HL-60 (cell line): ENCODE results near the gene PLD2.

Source experiments
- CTCF ChIP-seq: IDR thresholded peaks from one replicate; pipeline ENCODE4 v1.5.1; 2011; ENCODE audit warnings: low read length, control low read depth, inconsistent platforms; ENCODE audit not compliant: insufficient read depth
- POLR2AphosphoS5 ChIP-seq: IDR thresholded peaks from 2 replicates; pipeline ENCODE4 v1.6.1; 2012; ENCODE audit warnings: low read depth

DNA sequence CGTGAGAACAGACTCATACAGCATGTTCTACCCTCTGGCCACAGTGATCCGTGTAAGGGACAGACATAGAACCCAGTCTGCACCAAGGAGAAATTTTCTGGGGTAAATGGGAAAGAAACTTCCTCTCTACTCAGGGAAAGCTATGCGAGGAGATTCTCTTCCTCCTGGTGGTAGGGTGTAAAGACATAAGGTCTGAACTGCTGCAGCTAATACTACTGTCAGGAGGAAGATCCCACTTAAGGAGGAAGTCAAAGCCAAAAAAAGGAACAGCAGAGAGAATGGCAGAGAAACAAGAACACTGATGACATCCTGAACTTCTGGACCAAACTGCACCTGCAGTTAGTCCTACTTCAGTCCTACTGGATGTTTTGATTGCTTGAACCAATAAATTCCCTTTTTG lies 42.4 kb upstream of the PLD2 start:
- TF ChIP-seq CTCF (no peak), POLR2AphosphoS5 (no peak)
